OCI-LY3 (cell line): ENCODE measurements around the gene KRT39.

Experiments used
- CTCF ChIP-seq: fragments of 200-600, 300-600 bp; sonication (generic); IDR thresholded peaks from 2 replicates; pipeline ENCODE4 v1.5.1; 2014; ENCODE audit warnings: antibody characterized with exemption, low read length, low read depth
- EZH2phosphoT487 ChIP-seq: fragments of 200-600 bp; shearing (Covaris generic); IDR thresholded peaks from 2 replicates; pipeline ENCODE4 v1.6.1; 2018; ENCODE audit warnings: antibody characterized with exemption, mixed run types, low read depth

GRCh38 chr17:41002814-41003213 lies 36.1 kb upstream of the KRT39 start:
- TF ChIP-seq CTCF: no peak
- no peak for TF ChIP-seq EZH2phosphoT487
